Stimulated activated CD4-positive, alpha-beta T cell treated with anti-CD3 and anti-CD28 coated beads, Interleukin-4, amount 100 ng/mL, for 1 hour (primary cell): ENCODE data around the gene CR2.
"Not testable (repeated sequence)": the region's sequence is repeated elsewhere in the genome, so short reads cannot be mapped to it uniquely, and the experiment has no call there.

Experiments used
- DNase-seq: peaks from one replicate; pipeline ENCODE4 v3.0.0-alpha.2; 2020

The CR2 gene

GRCh38 chr1:207454046-207454964, at the start of gene CR2:
CR2 (plus strand) TSS chr1:207454328; CDS start chr1:207454419, 91 bp downstream.
- DNase-seq: peak; percentile 55

- DNase-seq: no peak
Measured at GRCh38 chr1:207404849-207405525, 49.1 kb upstream of the CR2 start.

- DNase-seq: no peak
Measured at GRCh38 chr1:207405814-207406213, 48.3 kb upstream of the CR2 start.

- no peak for DNase-seq
Measured at GRCh38 chr1:207407655-207408260, 46.4 kb upstream of the CR2 start.

DNA sequence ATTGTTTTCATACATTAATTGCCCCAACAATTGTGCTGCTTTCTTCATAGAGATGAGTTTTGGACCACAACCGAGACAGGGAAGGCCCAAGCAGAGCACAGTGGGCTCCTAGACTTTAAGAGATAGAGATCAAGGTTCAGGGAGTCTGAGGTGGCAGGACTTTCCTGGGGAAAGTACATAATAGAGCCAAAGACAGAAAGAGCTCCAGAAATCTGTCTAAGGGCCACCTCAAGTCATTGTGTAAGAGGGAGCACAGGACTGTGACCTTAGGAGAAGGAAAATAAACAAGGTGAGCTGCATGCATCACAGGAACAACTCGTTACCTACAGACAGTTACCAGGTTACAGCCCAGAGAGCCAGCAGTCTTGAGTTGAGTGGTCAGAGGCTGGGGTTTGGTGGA, 41.3 kb upstream of the CR2 start:
- no peak for DNase-seq

DNA sequence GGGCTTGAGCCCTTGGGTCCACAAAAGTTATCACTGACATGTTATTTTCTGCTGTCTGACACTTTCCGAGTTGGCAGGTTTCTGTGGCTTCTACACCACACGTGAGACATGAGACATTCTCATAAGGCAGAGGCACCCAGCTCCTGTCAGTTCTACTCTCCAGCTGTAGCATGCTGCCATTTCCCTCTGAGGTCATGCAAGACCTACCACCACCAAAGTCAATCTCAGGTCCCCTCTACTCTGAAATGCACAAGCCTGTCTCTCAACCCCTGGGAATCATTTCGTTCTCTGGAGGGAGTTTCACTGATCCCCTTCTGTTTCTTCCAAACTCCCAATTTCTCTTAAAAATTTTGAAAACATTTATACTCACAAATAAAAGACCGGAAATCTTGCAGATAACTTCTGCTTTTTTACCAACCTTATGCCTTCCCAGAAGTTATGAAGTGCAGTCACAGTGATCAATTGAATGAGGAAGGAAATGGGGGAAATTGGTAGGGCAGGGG, 39.5 kb upstream of the CR2 start:
- DNase-seq: peak; percentile 7

DNA sequence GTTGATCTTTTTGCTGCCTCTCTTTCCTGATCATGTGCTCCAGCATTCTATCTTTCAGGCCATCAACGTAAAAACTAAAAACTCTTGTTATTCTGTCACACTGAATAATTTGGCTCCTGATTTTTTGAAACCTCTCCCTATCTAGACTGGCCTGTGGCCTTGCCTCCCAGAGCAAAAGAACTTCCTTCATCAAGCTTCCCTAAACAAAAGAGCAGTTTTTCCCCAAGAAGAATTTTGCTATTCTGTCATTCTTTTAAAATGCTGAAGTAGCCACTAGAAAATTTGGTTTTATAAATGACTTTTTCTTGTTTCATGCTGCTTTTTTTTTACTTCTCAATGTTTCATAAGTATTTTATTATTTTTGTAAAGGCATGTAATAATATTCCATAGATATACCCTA, 37.1 kb upstream of the CR2 start:
- DNase-seq: no peak

DNA sequence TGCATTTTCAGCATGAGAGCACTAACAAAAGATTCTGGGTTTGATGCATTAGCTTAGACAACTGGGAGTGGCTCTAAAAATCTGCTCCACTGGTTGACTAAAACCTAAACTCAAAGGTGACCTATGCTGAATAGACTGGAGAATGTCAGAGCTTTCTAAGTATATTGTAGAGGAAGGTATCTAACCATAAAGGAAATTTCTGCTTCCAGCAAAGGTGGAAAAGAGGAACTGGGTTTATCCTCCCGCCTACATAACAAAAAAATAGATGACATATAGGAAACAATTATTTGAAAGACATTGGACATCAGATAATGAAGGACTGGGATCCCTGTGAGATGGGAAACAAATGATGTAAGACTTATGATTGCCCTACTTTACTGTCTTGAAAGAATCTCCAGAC, 35.8 kb upstream of the CR2 start:
- DNase-seq: no peak

DNA sequence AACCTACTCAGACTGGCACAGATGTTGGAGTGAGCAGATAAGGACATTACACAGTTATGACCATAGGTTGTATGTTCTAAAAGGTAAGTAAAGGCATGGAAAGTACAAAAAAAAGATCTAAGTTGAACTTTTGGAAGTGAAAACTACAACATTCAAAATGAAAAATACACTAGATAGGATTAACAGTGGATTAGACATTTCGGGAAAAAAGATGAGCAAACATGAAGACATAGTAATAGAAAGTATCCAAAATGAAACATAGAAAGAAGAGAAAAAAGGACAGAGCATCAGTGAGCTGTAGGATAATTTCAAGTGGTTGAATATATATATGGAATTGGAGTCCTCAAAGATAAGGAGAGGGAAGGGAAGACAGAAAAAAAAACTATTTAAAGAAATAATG, 34.0 kb upstream of the CR2 start:
- DNase-seq: no peak

GRCh38 chr1:207421078-207421477, 33.0 kb upstream of the CR2 start:
- no peak for DNase-seq

DNA sequence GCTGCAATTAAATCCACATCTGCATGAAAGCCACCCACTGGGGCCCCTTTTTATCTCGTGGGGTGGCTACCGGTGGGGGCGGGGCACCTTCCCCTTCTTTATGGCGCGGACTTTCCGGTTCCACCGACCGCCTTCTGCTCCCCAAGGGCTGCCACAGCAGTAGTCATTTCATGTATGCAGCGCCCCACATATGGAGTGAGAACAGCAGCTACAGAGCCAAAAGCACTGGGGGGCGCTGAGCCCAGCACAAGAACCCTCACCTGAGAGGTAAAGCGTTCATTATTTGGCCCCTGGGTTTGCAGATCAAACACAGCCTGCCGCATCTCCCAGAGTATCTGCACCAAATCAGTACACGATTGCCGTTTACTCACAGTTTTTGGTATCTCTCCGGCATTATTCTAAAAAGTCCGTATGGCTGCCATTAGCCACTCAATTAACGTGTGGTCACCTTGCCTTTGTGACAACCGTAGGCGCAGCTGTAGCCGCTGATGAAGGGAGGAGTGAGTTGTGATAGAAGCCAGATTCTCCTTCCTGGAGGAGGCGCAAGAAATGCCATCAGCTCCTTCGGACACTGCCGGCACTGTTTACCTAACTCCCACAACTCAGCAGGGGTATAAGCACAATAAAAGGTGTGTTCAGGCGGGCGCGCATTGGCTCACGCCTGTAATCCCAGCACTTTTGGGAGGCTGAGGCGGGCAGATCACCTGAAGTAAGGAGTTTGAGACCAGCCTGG, 30.4 kb upstream of the CR2 start:
- no peak for DNase-seq

GRCh38 chr1:207424570-207425131, 29.5 kb upstream of the CR2 start:
- DNase-seq: no peak

DNA sequence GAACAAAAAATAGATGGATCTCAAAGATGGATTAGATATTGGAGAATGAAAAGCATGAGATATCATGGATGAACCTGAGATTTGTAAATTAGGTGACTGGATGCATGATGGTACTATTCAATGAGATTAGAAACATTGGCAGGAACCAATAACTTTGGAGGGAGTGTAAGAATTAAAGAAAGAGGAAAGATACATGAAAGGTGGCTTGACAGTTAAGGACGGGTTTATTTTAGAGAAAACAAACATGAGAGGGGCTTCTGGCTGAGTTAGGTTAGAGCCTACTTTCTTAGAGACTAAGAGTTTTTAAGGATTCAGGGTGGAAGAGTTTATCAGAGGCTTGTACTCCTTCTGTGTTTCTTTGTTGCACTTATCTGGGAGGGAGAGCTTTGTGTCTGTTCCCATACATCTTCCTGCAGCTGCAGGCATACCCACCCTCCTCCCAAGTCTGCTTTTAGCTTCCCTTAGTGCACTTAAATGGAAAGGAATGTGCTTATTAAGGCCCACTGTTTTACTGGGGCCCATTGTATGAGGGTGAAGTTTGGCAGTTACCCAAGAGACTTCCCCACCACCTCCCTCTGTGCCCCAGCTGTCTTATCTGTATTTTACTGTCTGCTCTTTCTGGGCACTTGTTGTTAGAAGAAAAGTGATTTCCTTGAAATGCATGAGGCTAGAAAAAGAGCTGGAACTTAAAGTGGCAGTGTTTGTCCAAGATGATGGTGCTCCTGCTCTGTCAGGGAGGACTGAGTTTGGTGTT, 26.1 kb upstream of the CR2 start:
- no peak for DNase-seq

DNA sequence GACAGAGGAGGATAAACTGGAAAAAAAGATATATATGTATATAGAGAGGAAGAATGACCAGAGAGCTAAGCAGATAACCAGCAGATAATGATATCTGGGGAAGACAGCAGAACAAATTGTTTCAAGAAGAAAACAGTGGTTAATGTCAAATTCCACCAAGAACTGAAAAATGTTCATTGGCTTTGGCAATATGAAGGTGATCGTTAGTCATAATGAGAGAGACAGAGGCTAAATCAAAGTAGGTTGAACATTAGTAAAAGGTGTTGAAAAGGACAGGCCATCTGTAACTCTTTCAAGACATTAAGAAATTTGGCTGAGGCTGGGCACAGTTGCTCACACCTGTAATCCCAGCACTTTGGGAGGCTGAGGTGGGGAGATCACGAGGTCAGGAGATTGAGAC, 25.3 kb upstream of the CR2 start:
- DNase-seq: no peak

DNA sequence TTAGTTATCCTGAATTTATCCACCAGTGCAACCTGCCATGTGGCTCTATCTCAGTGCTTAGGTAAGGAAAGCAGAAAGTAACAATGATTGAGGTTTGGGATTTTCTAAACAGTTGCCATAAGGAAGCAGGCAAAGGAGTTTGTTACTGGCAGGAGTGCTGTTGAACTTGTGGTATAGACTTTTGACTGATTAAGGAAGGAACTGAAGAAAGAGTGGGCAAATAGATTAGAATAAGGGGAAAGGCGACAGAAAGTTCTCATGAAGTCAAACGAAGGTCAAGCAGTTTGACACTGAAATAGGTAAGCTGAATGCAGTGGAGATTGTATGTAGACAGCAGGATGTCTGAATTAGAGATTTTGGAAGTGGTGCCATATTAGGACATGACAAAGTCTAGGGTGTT, 24.2 kb upstream of the CR2 start:
- no peak for DNase-seq

- DNase-seq: no peak
Measured at GRCh38 chr1:207430602-207431001, 23.5 kb upstream of the CR2 start.

GRCh38 chr1:207431508-207431907, 22.6 kb upstream of the CR2 start:
- no peak for DNase-seq

DNA sequence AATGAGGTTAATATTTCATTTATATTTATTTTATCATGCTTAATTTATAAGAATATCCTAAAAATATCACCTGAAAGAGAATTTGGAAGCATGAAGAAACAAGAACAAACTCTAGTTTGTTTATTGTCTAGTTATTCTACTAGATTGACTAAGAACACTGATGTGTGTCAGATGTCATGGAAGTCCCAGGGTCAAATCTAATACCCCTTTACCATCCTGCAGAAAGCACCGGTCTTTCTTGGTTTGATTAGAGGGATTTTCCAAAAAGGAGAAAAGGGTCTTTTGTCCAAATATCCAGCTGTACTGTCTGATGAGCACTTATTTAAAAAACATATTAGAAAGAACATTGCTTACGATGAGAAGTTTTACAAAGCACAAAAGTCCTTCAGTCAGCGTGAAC, 20.7 kb upstream of the CR2 start:
- no peak for DNase-seq

- DNase-seq: not testable (repeated sequence)
Measured at GRCh38 chr1:207436746-207437145, 17.4 kb upstream of the CR2 start.

DNA sequence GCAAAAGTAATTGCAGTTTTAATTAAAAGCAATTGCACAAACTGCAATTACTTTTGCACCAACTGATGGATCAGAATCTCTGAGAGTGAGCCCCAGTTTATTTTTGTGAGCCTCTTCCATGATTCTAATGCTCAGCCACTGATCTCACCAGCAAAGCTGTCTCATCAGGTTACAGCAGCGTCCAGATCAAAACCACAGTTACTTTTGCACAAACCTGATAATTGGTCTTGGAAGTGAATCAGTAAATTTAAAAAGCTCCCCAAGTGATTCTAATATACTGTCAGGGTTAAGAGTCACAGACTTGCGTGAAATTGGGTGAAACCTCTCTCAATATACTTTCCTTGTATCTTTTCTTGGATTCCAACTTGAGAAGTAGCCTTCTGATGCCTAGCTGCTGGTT, 13.5 kb upstream of the CR2 start:
- no peak for DNase-seq

DNA sequence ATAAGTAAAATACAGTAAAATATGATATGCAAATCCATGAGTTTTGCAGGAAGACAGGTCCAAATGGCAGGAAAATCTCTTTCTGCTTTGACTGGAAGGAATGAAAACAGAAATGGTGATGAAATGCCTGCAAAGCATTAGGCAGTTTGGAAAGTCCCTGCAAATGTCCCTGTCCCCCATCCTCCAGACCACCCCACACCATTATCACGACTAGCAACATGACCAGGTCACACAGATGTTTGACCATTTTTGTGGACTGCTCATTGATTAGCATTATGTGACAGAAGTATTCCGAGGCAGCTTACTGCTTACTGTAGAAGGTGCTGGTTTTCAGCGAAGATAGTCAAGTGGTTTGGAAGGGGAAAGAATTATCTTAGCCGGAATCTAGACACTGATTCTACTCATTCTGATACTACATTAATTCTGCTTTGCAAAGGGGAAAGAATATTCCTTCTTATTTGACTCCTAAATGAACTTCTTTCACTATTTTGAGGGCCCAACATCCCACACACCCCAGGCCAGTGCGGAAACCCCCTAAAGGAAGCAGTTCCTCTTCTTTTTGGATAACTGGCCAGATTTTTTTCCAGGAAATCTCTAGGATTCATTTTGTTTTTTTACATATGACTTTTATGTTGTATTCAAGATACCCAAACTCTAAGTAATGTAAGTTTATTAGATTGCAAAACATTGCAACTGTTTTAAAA, 9.5 kb upstream of the CR2 start:
- no peak for DNase-seq
